G401 (cell line): Measurements from ENCODE around the gene PDPK1. TPM values are rescaled to one million over a fixed set of nuclear protein-coding genes. Genes with fewer than 3 reads are reported as not detected.

Experiments
- DNase-seq: peaks from one replicate; pipeline ENCODE4 v3.0.0-alpha.2; 2015; ENCODE audit warnings: low spot score
- in situ Hi-C: cut with HindIII; loops from 2 replicates; pipeline ENCODE4 v1.10.0; 2016; ENCODE audit warnings: low sequenced_read_pairs, mixed read lengths
- total RNA-seq: library from RNA; depleted of rRNA; stranded (reverse); fragments of >200 nt; shearing (Covaris generic); gene quantifications from 2 replicates; pipeline ENCODE4 v1.2.3, GENCODE V29; 2014

PDPK1 gene
- total RNA-seq, 1 experiment from 2014 or later: 14.7 TPM

DNA sequence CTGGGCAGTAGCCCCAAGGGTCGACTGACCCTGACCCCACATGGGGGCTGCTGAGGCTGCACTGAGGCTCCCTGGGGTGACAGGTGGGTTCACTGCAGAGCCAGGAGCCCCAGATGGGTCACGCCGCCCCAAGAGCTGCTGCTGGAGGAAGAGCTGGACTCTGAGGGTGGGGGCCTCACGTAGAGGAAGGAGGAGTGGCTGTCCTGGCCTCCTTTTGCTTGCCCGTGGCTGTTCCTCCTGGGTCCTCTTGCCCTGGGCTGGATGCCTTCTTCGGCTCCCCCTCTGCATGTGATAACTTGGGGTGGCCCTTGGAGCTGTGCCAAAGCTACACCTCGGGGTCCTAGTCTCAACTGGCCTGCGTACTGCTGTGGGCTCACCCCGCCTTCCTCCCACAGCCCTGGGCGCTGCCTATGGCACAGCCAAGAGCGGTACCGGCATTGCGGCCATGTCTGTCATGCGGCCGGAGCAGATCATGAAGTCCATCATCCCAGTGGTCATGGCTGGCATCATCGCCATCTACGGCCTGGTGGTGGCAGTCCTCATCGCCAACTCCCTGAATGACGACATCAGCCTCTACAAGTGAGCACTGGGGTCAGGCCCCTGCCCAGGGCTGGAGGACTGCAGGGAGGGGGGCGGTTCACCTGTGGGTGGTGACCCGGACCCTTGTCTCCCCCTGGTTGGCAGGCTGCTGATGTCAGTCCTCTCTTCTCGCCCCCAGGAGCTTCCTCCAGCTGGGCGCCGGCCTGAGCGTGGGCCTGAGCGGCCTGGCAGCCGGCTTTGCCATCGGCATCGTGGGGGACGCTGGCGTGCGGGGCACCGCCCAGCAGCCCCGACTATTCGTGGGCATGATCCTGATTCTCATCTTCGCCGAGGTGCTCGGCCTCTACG lies 18.8 kb upstream of the PDPK1 start:
- in situ Hi-C loops: loop anchor here (25.0 kb wide), 1 partner anchor 357 kb away; the partner anchor contains the start of gene TRAF7
- no peak for DNase-seq

DNA sequence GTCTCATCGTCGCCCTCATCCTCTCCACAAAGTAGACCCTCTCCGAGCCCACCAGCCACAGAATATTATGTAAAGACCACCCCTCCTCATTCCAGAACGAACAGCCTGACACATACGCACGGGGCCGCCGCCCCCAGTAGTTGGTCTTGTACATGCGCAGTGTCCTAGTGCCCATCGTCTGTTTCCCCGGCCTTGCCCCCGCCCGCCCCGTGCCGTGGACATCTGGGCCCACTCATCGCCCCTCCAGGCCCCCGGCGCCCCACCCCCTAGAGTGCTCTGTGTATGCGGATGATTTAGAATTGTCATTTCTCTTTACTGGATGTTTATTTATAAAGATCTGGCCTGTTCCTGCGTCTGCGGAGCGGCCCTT lies 18.1 kb upstream of the PDPK1 start:
- in situ Hi-C loops: loop anchor here (25.0 kb wide), 1 partner anchor 357 kb away; the partner anchor contains the start of gene TRAF7
- DNase-seq: no peak

DNA sequence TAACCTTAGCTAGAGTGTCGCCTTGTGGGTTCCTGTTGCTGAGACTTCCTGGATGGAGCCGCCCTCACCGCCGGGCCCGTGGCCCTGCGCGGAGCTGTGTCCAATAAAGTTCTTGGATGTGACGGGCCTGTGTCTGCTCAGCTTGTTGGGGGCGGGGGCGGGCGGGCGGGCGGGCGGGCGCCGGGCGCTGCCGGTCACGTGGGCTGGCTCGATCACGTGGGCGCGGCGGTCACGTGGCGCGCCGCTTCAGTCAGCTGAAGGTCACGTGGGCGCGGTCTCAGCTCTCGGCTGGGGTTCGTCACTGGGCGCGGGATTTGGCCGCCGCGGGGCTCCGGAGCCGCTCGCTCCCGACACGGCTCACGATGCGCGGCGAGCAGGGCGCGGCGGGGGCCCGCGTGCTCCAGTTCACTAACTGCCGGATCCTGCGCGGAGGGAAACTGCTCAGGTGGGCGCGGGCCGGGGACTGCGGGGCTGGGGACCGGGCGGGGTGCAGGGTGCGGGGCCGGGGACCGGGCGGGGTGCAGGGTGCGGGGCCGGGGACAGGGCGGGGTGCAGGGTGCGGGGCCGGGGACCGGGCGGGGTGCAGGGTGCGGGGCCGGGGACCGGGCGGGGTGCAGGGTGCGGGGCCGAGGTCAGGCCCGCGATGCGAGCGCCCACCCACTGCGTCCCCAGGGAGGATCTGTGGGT lies 17.6 kb upstream of the PDPK1 start, which contains the start of gene AMDHD2:
Gene AMDHD2 (plus strand): TSS at position 275 of the 687 bp plus-strand sequence. CDS start 88 bp downstream, at position 363.
- DNase-seq: peak; percentile 80
- in situ Hi-C loops: loop anchor here (25.0 kb wide), 1 partner anchor 358 kb away; the partner anchor contains the start of gene TRAF7

DNA sequence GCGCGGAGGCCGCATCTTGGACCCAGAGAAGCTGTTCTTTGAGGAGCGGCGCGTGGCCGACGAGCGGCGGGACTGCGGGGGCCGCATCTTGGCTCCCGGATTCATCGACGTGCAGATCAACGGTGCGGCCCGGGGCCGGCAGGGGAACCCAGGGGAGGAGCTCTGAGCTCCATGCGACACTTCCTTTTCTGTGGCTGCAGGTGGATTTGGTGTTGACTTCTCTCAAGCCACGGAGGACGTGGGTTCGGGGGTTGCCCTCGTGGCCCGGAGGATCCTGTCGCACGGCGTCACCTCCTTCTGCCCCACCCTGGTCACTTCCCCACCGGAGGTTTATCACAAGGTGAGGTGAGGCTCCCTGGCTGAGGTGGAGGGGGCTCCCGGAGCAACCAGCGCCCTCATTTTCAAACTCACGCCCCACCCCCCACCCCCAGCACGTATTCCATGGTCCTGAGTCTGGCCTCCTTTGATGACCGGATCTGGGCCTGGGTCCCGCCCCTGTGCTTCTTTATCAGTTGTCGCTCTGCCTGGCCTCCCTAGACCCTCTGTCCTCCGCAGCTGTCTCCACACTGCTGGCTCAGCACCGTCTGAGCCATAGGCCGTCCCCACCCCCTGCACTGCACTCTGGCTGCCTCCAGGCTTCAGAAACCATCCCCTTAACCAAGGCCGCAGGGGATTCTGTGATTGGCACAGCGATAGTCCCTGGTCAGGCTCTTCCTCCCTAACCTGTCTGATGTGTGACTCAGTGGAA lies 16.9 kb upstream of the PDPK1 start:
- no peak for DNase-seq
- in situ Hi-C loops: loop anchor here (25.0 kb wide), 1 partner anchor 359 kb away; the partner anchor contains the start of gene TRAF7

DNA sequence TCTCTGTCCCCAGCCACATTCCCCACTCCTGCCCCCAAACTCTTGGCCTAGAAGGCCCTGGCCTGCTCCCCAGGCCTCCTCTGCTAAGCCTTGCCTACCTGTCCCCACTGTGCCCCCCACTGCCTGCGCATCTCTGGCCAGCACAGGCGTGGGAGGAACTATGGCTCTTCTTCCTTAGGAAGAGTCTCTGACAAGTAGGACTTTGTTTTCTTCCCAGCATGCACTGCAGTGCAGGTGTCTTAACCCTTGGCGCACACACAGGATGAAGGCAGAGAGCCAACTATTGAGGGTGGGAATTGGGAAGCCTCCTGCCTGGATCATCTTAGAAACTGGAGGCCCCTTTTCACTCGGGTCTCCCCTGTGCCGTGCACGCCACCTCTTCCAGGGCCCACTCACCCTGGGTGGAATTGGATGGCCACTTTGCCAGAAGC lies 14.0 kb upstream of the PDPK1 start:
- DNase-seq: no peak
- in situ Hi-C loops: loop anchor here (25.0 kb wide), 1 partner anchor 362 kb away; the partner anchor contains the start of gene TRAF7

DNA sequence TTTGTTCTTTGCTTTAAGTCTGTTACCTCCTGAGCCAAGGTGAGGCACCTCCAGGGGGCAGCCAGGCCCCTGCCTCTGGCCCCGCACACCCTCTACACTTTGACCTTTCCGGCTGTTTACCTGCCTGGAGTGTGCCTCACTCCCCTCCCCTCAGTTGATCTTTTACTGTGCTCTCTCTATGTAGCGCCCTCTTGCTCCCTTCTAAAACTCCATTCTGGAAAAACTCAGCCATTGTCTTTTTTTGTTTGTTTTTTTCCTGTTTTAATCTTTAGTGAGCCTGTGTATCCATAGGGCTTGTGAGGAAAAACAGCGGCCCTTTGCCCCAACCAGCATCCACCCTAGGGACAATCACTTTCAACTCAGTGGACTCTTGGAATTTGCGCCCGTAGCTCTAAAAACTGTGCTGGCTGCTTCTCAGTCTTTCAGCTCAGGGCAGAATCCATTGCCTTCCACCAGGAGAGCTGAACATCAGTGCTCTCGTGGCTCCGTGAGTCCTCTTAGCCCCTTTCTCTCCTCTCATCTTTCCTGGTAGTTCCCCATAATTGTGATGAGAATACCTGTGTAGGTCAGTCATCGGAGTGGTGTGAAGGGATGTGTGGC lies 13.4 kb upstream of the PDPK1 start:
- DNase-seq: no peak
- in situ Hi-C loops: loop anchor here (25.0 kb wide), 1 partner anchor 362 kb away; the partner anchor contains the start of gene TRAF7

DNA sequence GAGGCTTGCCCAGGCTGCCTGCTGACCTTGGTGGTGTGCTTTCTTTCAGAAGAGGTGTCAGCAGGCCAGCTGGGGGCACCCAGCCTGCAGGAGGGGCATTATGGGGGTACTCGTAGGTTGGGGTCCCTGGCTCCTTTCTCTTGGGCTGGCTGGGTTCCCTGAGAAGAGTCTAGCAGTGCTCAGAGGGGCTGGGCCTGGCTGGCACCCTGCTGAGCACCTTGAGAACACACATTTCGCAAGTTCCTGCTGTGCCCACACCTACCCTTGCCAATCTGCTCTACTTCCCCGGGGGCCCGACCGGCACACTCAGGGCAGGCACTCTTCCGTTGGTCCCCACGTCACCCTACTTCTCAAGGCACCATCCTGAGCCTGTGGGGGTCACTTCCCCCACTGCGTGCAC lies 11.7 kb upstream of the PDPK1 start:
- in situ Hi-C loops: no loop called here
- DNase-seq: no peak

DNA sequence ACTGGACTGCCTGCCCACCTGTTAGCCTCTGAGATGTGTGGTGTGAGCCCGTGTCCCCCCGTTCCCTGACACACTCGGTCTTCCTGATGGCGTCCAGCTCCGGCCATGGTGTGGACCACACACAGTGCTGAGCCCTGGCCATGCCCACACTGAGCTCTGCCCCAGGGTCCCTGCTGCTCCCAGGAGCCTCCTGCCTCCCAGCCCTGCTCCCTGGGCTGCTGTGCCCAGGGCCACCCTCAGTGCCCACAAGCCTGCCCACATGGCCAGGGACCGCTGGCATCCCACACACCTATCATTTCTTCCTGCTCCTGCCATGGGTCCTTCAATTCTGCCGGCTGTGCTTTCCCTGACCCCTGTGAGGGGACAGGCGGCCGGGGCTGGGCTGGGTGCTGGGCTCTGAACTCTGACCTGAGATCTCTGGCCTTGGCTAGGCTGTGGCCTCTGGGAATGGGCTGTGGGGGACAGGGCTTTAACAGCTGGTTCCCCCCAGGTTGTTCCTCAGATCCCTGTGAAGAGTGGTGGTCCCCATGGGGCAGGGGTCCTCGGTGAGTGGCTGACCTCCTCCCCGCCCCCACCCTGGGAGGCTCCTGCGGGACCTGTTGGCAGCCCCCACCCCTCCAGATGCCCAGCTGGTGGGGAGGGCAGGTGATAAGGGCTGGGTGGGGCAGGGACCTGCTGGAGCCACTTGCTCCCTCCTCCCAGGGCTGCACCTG lies 10.6 kb upstream of the PDPK1 start:
- in situ Hi-C loops: no loop called here
- DNase-seq: no peak

DNA sequence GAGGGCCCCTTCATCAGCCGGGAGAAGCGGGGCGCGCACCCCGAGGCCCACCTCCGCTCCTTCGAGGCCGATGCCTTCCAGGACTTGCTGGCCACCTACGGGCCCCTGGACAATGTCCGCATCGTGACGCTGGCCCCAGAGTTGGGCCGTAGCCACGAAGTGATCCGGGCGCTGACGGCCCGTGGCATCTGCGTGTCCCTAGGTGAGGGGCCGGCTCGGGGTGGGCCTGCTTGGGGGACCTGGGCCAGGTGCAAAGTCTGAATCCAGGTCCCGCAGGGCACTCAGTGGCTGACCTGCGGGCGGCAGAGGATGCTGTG lies 10.1 kb upstream of the PDPK1 start:
- no peak for DNase-seq
- in situ Hi-C loops: no loop called here

DNA sequence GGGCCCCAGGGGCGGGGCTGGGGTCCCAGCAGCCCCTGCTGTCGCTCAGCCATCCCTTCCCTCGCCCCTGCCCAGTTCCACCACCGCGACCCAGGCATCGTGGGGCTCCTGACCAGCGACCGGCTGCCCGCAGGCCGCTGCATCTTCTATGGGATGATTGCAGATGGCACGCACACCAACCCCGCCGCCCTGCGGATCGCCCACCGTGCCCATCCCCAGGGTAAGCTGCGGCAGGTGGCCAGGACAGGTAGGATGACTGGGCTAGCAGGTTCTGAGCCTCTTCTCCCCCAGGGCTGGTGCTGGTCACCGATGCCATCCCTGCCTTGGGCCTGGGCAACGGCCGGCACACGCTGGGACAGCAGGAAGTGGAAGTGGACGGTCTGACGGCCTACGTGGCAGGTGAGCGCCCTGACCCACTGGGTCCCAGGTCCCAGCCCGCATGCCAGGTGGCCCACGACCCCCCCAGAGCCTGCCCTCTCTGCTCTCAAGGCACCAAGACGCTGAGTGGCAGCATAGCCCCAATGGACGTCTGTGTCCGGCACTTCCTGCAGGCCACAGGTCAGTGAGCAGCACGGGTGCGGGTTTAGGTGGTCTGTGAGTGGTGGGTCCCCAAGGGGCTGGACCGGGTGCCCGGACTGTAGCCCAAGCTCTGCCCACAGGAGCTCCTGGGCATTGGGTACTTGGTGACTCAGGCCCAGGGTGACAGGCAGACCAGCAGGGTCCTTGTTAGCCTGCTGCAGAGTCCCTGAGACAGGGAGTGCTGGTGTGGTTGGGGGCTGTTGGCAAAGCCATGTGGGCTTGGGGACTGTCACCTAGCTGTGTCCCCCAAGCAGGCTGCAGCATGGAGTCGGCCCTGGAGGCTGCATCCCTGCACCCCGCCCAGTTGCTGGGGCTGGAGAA lies 9.4 kb upstream of the PDPK1 start:
- no peak for DNase-seq

DNA sequence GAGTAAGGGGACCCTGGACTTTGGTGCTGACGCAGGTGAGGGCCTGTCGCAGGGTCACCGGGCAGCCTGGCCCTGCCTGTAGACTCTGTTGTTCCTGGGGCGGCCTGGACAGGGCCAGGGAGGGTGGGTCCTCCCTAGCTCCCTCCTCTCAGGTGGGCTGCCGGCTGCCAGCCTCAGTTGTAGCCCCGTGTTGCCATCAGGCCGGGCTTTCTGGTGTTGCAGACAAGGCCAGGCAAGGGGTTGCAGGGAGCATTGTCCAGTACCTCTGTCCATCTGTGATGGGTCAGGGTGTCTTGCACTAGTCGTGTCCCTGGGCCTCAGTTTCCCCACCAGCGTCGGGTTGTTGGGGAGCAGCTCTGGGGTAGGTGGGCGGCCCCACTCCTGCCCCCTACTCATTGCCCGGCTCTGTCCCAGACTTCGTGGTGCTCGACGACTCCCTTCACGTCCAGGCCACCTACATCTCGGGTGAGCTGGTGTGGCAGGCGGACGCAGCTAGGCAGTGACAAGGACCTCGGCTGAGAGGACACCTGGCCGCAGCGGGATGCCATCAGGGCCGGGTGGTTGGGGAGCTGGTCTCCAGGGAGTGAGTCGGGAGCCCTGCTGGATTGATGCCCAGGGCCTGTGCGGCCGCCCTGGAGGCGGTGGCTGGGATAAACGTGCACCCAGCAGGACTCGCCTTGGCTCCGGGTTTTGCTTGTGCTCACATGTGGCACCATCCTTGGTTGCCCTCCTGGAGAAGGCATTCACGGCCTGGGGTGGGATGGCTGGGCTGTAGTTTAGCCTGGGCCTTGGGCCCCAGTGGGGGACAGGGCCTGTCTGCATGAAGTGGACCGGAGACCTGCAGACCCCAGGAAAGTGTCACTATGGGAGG lies 8.5 kb upstream of the PDPK1 start:
- in situ Hi-C loops: no loop called here
- no peak for DNase-seq

More for the DNA sequence above, 9.4 kb upstream of the PDPK1 start:
- in situ Hi-C loops: no loop called here

DNA sequence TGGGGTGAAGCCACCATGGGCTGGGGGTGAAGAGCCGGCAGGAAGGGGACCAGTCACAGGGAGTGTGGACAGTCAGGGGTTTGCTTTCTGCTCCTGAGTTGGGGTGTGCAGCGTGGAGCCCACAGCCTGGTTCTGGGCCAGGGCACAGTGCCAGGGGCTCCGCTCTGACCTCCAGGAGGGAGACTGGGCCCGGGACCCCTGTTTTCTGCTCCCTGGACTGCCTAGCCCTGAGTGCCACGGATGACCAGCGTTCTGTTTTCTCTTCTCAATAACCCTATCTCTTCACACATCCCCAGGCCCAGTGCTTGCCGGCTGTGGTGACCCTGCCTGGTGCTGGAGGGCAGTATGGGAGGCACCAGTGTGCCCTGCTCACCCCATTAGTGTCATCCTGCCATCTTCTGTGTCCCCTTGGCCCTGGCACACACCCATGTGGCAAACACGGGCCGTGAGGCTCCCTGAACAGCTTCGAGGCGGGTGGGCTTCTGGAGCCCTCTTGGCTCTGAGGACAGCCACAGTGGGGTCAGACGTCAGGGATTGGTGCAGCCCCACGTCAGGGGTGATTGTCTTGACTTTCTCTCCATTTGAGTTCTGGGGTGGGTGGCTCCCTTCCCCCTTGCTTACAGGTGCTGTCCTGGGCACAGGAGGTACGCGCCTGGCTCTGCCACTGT lies 7.7 kb upstream of the PDPK1 start:
- DNase-seq: no peak
- in situ Hi-C loops: no loop called here

DNA sequence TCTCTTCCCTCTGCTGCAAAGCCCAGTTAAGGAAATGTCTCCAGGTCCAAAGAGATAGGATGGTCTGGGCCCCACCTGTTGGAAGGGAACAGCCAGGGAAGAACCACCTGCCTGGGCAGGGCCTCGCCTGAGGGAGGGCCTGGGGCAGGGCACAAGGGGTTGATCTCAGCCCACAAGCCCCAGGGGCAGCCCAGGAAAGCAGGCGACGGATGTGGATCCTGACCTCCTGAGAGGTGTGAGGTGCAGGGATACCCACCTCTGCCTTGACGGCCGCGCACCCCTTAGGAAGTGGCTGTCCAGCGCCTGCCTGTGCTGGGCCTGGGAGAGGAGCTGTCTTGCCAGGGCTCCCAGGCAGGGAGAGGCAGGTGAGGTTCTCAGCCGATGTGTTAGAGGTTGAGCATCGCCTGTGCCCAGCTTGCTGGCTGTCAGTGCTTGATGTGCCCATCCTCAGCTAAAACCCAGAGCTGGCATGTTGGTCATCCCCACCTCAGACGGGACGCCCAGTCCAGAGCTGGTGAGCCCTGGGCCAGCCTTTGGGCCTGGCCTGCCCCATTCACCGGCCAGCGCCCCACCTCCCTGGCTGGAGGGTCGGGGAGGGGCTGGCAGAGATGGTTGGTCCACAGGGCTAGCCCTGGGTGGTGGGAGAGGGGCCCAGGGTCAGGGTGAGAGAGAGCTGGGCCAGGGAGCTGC lies 7.0 kb upstream of the PDPK1 start:
- in situ Hi-C loops: no loop called here
- no peak for DNase-seq

DNA sequence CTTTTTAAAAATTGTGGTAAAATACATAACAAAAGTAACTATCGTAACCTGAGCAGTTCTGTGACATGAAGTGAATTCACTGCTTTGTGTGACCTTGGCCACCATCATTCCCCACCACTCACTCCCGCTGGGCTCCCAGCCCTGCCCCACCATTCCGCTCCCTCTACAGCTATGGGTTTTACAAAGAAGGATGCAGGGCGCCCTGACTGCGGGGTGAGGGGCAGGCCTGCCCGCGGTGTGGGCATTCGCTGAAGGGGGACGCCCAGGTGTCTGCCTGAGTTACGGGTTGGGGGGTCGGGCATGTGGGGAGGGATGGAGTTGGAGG lies 6.5 kb upstream of the PDPK1 start, which contains the start of gene CEMP1:
Gene CEMP1 (minus strand): TSS at position 38 of the 325 bp plus-strand sequence. CDS start 335 bp downstream, outside the sequence.
- DNase-seq: no peak
- in situ Hi-C loops: no loop called here

DNA sequence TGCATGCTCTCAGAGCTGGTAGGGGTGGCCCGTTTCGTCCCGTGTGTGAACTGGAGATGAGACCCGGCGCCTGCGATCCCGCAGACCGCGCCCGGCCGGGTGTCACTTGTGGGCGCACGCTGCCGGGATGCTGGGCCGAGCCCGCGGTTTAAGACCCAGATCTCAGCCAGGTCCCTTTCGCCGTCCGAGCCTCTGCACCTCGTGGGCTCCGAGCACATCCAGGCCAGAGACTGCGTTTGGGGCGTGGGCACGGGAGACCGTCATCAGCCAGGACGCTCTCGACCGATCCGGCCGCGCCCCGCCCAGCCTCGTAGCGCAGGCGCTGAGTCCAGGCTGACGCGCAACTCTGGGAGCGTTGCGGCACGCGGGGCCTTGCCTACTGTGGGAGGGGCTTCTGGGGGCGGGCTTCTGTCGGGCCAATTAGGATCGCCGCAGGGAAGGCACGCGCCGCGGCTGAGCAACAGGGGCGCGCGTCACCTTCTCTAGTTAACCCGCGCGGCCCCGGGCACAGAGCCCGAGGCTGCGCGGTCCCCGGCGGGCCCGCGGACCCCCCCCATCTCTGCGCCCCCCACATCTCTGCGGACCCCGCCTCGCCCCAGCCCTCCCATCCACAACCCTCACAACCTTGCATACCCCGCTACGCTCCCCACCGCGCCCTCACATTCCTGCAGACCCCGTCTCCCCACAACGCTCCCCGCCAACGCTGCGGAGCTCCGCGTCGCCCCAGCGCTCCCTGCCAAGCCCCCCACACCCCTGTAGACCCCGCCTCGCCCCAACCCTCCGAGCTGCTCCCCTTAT lies 5.9 kb upstream of the PDPK1 start:
- DNase-seq: peak; percentile 97
- in situ Hi-C loops: no loop called here
